ENCODE measurements around the gene CACNA2D4. TPM values are rescaled to one million over a fixed set of nuclear protein-coding genes. Genes with fewer than 3 reads are reported as not detected.

Gene CACNA2D4
- polyA plus RNA-seq, 6 donors from 2014 or later, result 0.46 to 3.6 (median 2.7) TPM

GRCh38 chr12:1816730-1817348 lies 101.6 kb downstream of the CACNA2D4 start:
- ATAC-seq (ENCODE audit: low read depth in 2 of 2), result no peak
- Mint-ChIP-seq H3K4me1 (peaks cover 3 to 5% (median 3%) of the 10 kb centered on the region in 3 donors), H3K27me3 (peaks cover 19 to 59% (median 51%) of the 10 kb centered on the region in 3 donors), H3K4me3 (peak overlapping the region in 1 of 8 donors; percentile 19), H3K27ac (no peak overlapping the region), H3K36me3 (no peaks in the 10 kb centered on the region), H3K9me3 (no peaks in the 10 kb centered on the region)
- no peak for DNase-seq

GRCh38 chr12:1815814-1816729 lies 102.4 kb downstream of the CACNA2D4 start:
- H3K27ac Mint-ChIP-seq, result no peak overlapping the region
- no peaks in the 10 kb centered on the region for H3K36me3 Mint-ChIP-seq
- DNase-seq (no peak), ATAC-seq (ENCODE audit: low read depth in 2 of 2) (no peak)
- peaks cover 19 to 53% (median 52%) of the 10 kb centered on the region in 3 donors for H3K27me3 Mint-ChIP-seq
- H3K9me3 Mint-ChIP-seq, result no peaks in the 10 kb centered on the region
- H3K4me1 Mint-ChIP-seq, result peaks cover 3 to 7% (median 5%) of the 10 kb centered on the region in 3 donors
- peak overlapping the region in 1 of 8 donors; percentile 19 for H3K4me3 Mint-ChIP-seq

- DNase-seq (no peak), ATAC-seq (ENCODE audit: low read depth in 2 of 2) (no peak)
- Mint-ChIP-seq H3K4me3 (no peak overlapping the region), H3K27me3 (peaks cover 19 to 53% (median 51%) of the 10 kb centered on the region in 3 donors), H3K9me3 (no peaks in the 10 kb centered on the region), H3K27ac (no peak overlapping the region), H3K4me1 (peaks cover 4 to 6% (median 4%) of the 10 kb centered on the region in 3 donors), H3K36me3 (no peaks in the 10 kb centered on the region)
Measured at GRCh38 chr12:1815108-1815507, 103.3 kb downstream of the CACNA2D4 start.

- Mint-ChIP-seq H3K27ac (no peak overlapping the region), H3K9me3 (no peaks in the 10 kb centered on the region), H3K4me1 (peaks cover 4 to 6% (median 4%) of the 10 kb centered on the region in 3 donors), H3K36me3 (no peaks in the 10 kb centered on the region), H3K27me3 (peaks cover 12 to 46% (median 43%) of the 10 kb centered on the region in 3 donors), H3K4me3 (no peak overlapping the region)
- DNase-seq (no peak), ATAC-seq (ENCODE audit: low read depth in 2 of 2) (no peak)
Measured at GRCh38 chr12:1814266-1814665, 104.2 kb downstream of the CACNA2D4 start.

GRCh38 chr12:1812650-1813302 lies 105.7 kb downstream of the CACNA2D4 start:
- ATAC-seq (ENCODE audit: low read depth in 2 of 2) (no peak), DNase-seq (no peak)
- peak overlapping the region in 1 of 6 donors; percentile 34 for H3K27ac Mint-ChIP-seq
- peaks cover 4 to 10% (median 4%) of the 10 kb centered on the region in 3 donors for H3K4me1 Mint-ChIP-seq
- H3K27me3 Mint-ChIP-seq, result peaks cover 11 to 41% (median 36%) of the 10 kb centered on the region in 3 donors
- H3K36me3 Mint-ChIP-seq, result no peaks in the 10 kb centered on the region
- peaks cover 0 to 2% (median 0%) of the 10 kb centered on the region in 7 donors for H3K9me3 Mint-ChIP-seq
- no peak overlapping the region for H3K4me3 Mint-ChIP-seq

- DNase-seq (no peak), ATAC-seq (ENCODE audit: low read depth in 2 of 2) (no peak)
- no peak overlapping the region for H3K27ac Mint-ChIP-seq
- peaks cover 4 to 10% (median 4%) of the 10 kb centered on the region in 3 donors for H3K4me1 Mint-ChIP-seq
- no peaks in the 10 kb centered on the region for H3K36me3 Mint-ChIP-seq
- peaks cover 0 to 2% (median 0%) of the 10 kb centered on the region in 7 donors for H3K9me3 Mint-ChIP-seq
- peaks cover 11 to 41% (median 36%) of the 10 kb centered on the region in 3 donors for H3K27me3 Mint-ChIP-seq
- no peak overlapping the region for H3K4me3 Mint-ChIP-seq
Measured at GRCh38 chr12:1811948-1812291, 106.5 kb downstream of the CACNA2D4 start.

- Mint-ChIP-seq H3K4me3 (no peak overlapping the region), H3K27me3 (peaks cover 6 to 38% (median 36%) of the 10 kb centered on the region in 3 donors), H3K9me3 (peaks cover 0 to 2% (median 0%) of the 10 kb centered on the region in 7 donors), H3K36me3 (no peaks in the 10 kb centered on the region), H3K4me1 (peaks cover 4 to 10% (median 4%) of the 10 kb centered on the region in 3 donors), H3K27ac (peak overlapping the region in 1 of 6 donors; percentile 67)
- ATAC-seq (ENCODE audit: low read depth in 2 of 2), result no peak
- DNase-seq, result no peak
Measured at GRCh38 chr12:1811281-1811947, 107.0 kb downstream of the CACNA2D4 start.

GRCh38 chr12:1810931-1811280 lies 107.5 kb downstream of the CACNA2D4 start:
- peak overlapping the region in 1 of 8 donors; percentile 35 for H3K4me3 Mint-ChIP-seq
- DNase-seq (no peak), ATAC-seq (ENCODE audit: low read depth in 2 of 2) (no peak)
- peaks cover 0 to 2% (median 0%) of the 10 kb centered on the region in 7 donors for H3K9me3 Mint-ChIP-seq
- no peak overlapping the region for H3K27ac Mint-ChIP-seq
- peaks cover 4 to 10% (median 4%) of the 10 kb centered on the region in 3 donors for H3K4me1 Mint-ChIP-seq
- no peaks in the 10 kb centered on the region for H3K36me3 Mint-ChIP-seq
- H3K27me3 Mint-ChIP-seq, result peaks cover 4 to 34% (median 34%) of the 10 kb centered on the region in 3 donors

GRCh38 chr12:1810201-1810930 lies 108.1 kb downstream of the CACNA2D4 start:
- Mint-ChIP-seq H3K36me3 (no peaks in the 10 kb centered on the region), H3K27ac (no peak overlapping the region), H3K4me3 (peak overlapping the region in 1 of 8 donors; percentile 35), H3K27me3 (peaks cover 0 to 29% (median 28%) of the 10 kb centered on the region in 3 donors), H3K9me3 (peaks cover 0 to 2% (median 0%) of the 10 kb centered on the region in 7 donors), H3K4me1 (peaks cover 4 to 10% (median 4%) of the 10 kb centered on the region in 3 donors)
- DNase-seq (no peak), ATAC-seq (ENCODE audit: low read depth in 2 of 2) (no peak)

GRCh38 chr12:1809591-1810190 lies 108.8 kb downstream of the CACNA2D4 start:
- H3K27me3 Mint-ChIP-seq, result peaks cover 0 to 22% (median 22%) of the 10 kb centered on the region in 3 donors
- no peak overlapping the region for H3K4me3 Mint-ChIP-seq
- H3K4me1 Mint-ChIP-seq, result peaks cover 4 to 11% (median 5%) of the 10 kb centered on the region in 3 donors
- DNase-seq (no peak), ATAC-seq (ENCODE audit: low read depth in 2 of 2) (no peak)
- no peaks in the 10 kb centered on the region for H3K36me3 Mint-ChIP-seq
- peaks cover 0 to 2% (median 0%) of the 10 kb centered on the region in 7 donors for H3K9me3 Mint-ChIP-seq
- peak overlapping the region in 1 of 6 donors; percentile 39 for H3K27ac Mint-ChIP-seq

- ATAC-seq (ENCODE audit: low read depth in 2 of 2) (no peak), DNase-seq (no peak)
- no peaks in the 10 kb centered on the region for H3K36me3 Mint-ChIP-seq
- H3K4me3 Mint-ChIP-seq, result no peak overlapping the region
- H3K9me3 Mint-ChIP-seq, result peaks cover 0 to 4% (median 0%) of the 10 kb centered on the region in 7 donors
- peaks cover 8 to 17% (median 9%) of the 10 kb centered on the region in 3 donors for H3K4me1 Mint-ChIP-seq
- peaks cover 0 to 18% (median 17%) of the 10 kb centered on the region in 3 donors for H3K27me3 Mint-ChIP-seq
- H3K27ac Mint-ChIP-seq, result no peak overlapping the region
Measured at GRCh38 chr12:1808798-1809480, 109.5 kb downstream of the CACNA2D4 start.
